Measurements from ENCODE around the gene BLOC1S4.

The BLOC1S4 gene

DNA sequence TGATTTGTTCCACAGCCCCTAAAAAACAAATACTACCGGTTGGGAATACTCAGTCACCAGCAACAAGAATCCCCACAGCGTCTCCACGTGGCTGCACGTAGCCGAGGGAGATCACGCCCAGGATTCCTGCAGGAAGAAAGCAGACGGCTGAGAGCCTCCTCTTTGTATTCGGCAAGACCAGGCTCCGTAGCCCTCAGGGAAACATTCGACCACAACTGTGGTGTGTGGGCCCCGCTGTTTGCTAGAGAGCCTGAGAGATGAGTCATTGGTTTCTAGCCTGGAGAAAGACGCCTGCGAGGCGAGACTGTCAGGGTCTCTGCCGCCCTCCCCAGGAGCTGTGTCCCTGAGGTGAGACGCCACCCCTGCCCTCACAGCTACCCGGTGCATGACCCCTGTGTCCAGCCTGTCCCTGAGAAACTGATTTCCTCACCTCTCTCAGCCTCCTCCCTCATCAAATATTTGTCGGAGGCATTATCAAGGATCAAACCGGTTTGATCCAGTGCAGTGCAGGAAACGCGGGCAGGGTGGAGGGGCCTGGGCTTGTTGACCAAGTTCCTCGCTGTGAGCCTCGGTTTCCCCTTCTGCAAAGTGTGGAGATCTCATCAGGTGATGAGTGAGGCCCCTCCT, 27.0 kb upstream of the BLOC1S4 start:
- no peak overlapping the region for H3K27ac ChIP-seq
- DNase-seq (ENCODE audit: low read depth, low spot score): no peak
- no peak for TF ChIP-seq POLR2AphosphoS5 (IDR thresholded peaks at IDR 0.05; ENCODE audit: borderline replicate concordance, low read depth, low read length)
- no peak for TF ChIP-seq FOXP2 (optimal IDR thresholded peaks at IDR 0.05; ENCODE audit: control extremely low read depth, extremely low read length, insufficient read depth)
- no peak for TF ChIP-seq EZH2 (IDR thresholded peaks at IDR 0.05)
- H3K9ac ChIP-seq (ENCODE audit: insufficient read length): no peak overlapping the region
- H3K36me3 ChIP-seq (ENCODE audit: insufficient read depth, low read length): no peaks in the 10 kb centered on the region
- H3K4me3 ChIP-seq: no peak overlapping the region
- no peaks in the 10 kb centered on the region for H3K9me3 ChIP-seq (ENCODE audit: low read depth, low read length)

- TF ChIP-seq EZH2 (IDR thresholded peaks at IDR 0.05): no peak
- no peak for TF ChIP-seq POLR2AphosphoS5 (IDR thresholded peaks at IDR 0.05; ENCODE audit: borderline replicate concordance, low read depth, low read length)
- TF ChIP-seq FOXP2 (optimal IDR thresholded peaks at IDR 0.05; ENCODE audit: control extremely low read depth, extremely low read length, insufficient read depth): no peak
- Histone ChIP-seq H3K36me3 (ENCODE audit: insufficient read depth, low read length) (no peaks in the 10 kb centered on the region), H3K9ac (ENCODE audit: insufficient read length) (no peak overlapping the region), H3K27ac (no peak overlapping the region), H3K9me3 (ENCODE audit: low read depth, low read length) (no peaks in the 10 kb centered on the region), H3K4me3 (no peak overlapping the region)
- no peak for DNase-seq (ENCODE audit: low read depth, low spot score)
These were observed 26.4 kb upstream of the BLOC1S4 start for GRCh38 chr4:6689506-6689960.

- Histone ChIP-seq H3K9me3 (ENCODE audit: low read depth, low read length) (no peaks in the 10 kb centered on the region), H3K36me3 (ENCODE audit: insufficient read depth, low read length) (no peaks in the 10 kb centered on the region), H3K27ac (no peak overlapping the region), H3K9ac (ENCODE audit: insufficient read length) (no peak overlapping the region), H3K4me3 (no peak overlapping the region)
- TF ChIP-seq POLR2AphosphoS5 (IDR thresholded peaks at IDR 0.05; ENCODE audit: borderline replicate concordance, low read depth, low read length): no peak
- no peak for TF ChIP-seq FOXP2 (optimal IDR thresholded peaks at IDR 0.05; ENCODE audit: control extremely low read depth, extremely low read length, insufficient read depth)
- no peak for TF ChIP-seq EZH2 (IDR thresholded peaks at IDR 0.05)
- no peak for DNase-seq (ENCODE audit: low read depth, low spot score)
These were observed 23.6 kb upstream of the BLOC1S4 start for GRCh38 chr4:6692379-6692778.

- Histone ChIP-seq H3K4me3 (no peak overlapping the region), H3K9me3 (ENCODE audit: low read depth, low read length) (no peaks in the 10 kb centered on the region), H3K36me3 (ENCODE audit: insufficient read depth, low read length) (no peaks in the 10 kb centered on the region), H3K27ac (no peak overlapping the region), H3K9ac (ENCODE audit: insufficient read length) (no peak overlapping the region)
- DNase-seq (ENCODE audit: low read depth, low spot score): no peak
- TF ChIP-seq POLR2AphosphoS5 (IDR thresholded peaks at IDR 0.05; ENCODE audit: borderline replicate concordance, low read depth, low read length): no peak
- TF ChIP-seq FOXP2 (optimal IDR thresholded peaks at IDR 0.05; ENCODE audit: control extremely low read depth, extremely low read length, insufficient read depth): no peak
- no peak for TF ChIP-seq EZH2 (IDR thresholded peaks at IDR 0.05)
These were observed 23.2 kb upstream of the BLOC1S4 start for GRCh38 chr4:6692806-6693205.

- no peak for TF ChIP-seq FOXP2 (optimal IDR thresholded peaks at IDR 0.05; ENCODE audit: control extremely low read depth, extremely low read length, insufficient read depth)
- TF ChIP-seq POLR2AphosphoS5 (IDR thresholded peaks at IDR 0.05; ENCODE audit: borderline replicate concordance, low read depth, low read length): no peak
- no peak for TF ChIP-seq EZH2 (IDR thresholded peaks at IDR 0.05)
- no peak within 1 kb of the TSS for H3K27ac ChIP-seq
- H3K9ac ChIP-seq (ENCODE audit: insufficient read length): no peak within 1 kb of the TSS
- H3K9me3 ChIP-seq (ENCODE audit: low read depth, low read length): no peaks in the 10 kb centered on the region
- DNase-seq (ENCODE audit: low read depth, low spot score): no peak
- no peak within 1 kb of the TSS for H3K4me3 ChIP-seq
- no peaks in the 10 kb centered on the region for H3K36me3 ChIP-seq (ENCODE audit: insufficient read depth, low read length)
These were observed 22.5 kb upstream of the BLOC1S4 start, which contains the start of gene S100P for GRCh38 chr4:6693231-6694176. S100P (plus strand) TSS chr4:6693878; CDS start chr4:6693933, 55 bp downstream.

- no peak for TF ChIP-seq EZH2 (IDR thresholded peaks at IDR 0.05)
- no peak for TF ChIP-seq POLR2AphosphoS5 (IDR thresholded peaks at IDR 0.05; ENCODE audit: borderline replicate concordance, low read depth, low read length)
- no peak for TF ChIP-seq FOXP2 (optimal IDR thresholded peaks at IDR 0.05; ENCODE audit: control extremely low read depth, extremely low read length, insufficient read depth)
- Histone ChIP-seq H3K36me3 (ENCODE audit: insufficient read depth, low read length) (no peaks in the 10 kb centered on the region), H3K27ac (no peak overlapping the region), H3K9ac (ENCODE audit: insufficient read length) (no peak overlapping the region), H3K4me3 (no peak overlapping the region), H3K9me3 (ENCODE audit: low read depth, low read length) (no peaks in the 10 kb centered on the region)
- DNase-seq (ENCODE audit: low read depth, low spot score): no peak
These were observed 21.6 kb upstream of the BLOC1S4 start for GRCh38 chr4:6694177-6694901.

DNA sequence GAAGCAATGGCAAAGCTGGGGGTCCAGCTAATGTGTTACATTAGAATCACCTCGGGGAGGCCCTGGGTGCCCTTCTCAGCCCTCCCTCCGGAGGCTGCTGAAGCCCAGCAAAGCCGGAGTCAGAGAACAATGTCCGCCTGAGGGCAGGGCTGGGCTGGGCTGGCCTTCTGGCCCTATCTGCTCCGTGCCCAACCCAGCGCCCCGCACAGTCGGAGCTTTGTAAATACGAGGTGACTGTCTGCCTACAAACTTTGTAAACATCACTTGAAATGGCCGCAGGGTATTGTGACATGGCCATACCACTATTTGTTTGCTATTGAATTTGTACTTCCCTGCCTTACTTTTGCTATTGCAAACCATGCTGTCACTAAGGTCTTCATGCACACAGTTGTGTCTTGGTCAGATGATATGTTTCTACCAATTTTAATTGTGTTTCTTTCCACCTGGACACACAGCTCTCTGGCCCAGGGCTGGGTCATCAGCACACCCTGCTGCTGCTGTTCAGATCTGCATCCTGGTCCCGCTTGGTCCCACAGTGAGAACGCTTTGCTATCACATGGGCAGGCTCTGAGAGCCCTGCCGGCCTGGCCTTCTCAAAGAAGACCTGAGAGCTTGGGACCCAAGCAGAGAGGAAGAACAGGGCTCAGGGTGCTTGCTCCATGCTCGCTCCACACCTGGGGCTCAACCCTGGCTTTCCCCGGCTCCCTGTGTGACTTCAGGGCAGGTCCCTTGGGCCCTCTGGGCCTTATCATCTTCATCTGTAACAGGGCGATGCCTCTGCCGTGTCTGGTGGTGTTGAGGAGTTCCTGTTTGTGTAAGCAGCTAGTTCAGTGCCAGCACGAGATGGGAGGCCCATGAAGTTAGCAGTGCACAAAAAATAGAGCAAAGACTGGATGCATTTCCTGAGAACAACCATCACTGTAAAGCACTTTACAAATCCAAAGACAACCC, 20.0 kb upstream of the BLOC1S4 start:
- no peaks in the 10 kb centered on the region for H3K9me3 ChIP-seq (ENCODE audit: low read depth, low read length)
- DNase-seq (ENCODE audit: low read depth, low spot score): no peak
- H3K4me3 ChIP-seq: no peak overlapping the region
- TF ChIP-seq POLR2AphosphoS5 (IDR thresholded peaks at IDR 0.05; ENCODE audit: borderline replicate concordance, low read depth, low read length): no peak
- TF ChIP-seq EZH2 (IDR thresholded peaks at IDR 0.05): no peak
- TF ChIP-seq FOXP2 (optimal IDR thresholded peaks at IDR 0.05; ENCODE audit: control extremely low read depth, extremely low read length, insufficient read depth): no peak
- no peaks in the 10 kb centered on the region for H3K36me3 ChIP-seq (ENCODE audit: insufficient read depth, low read length)
- H3K9ac ChIP-seq (ENCODE audit: insufficient read length): no peak overlapping the region
- no peak overlapping the region for H3K27ac ChIP-seq

All from SK-N-MC (cell line).